Mucosa of rectum (tissue), 2 donors: ENCODE measurements around the gene INPP5B.
A peak's percentile ranks its signal among the peaks of the same experiment; 100 is the strongest.
"Not testable (repeated sequence)": the region's sequence is repeated elsewhere in the genome, so short reads cannot be mapped to it uniquely, and the experiment has no call there.

Experiments
- H3K27ac ChIP-seq, 2 donors: one replicate each; pipeline ENCODE4 v1.7.0; 2013; ENCODE audit warnings: inconsistent platforms in 2 of 2, low read depth in 2 of 2, low read length in 2 of 2
- H3K27me3 ChIP-seq, 2 donors: one replicate each; pipeline ENCODE4 v1.7.0; 2013; ENCODE audit warnings: low read length in 2 of 2; ENCODE audit not compliant: control insufficient read depth in 2 of 2, insufficient read depth in 2 of 2
- H3K36me3 ChIP-seq, 2 donors: one replicate each; pipeline ENCODE4 v1.7.0; 2013; ENCODE audit warnings: low read length in 2 of 2; ENCODE audit not compliant: control insufficient read depth in 2 of 2, insufficient read depth in 2 of 2
- H3K4me1 ChIP-seq, 2 donors: one replicate each; pipeline ENCODE4 v1.7.0; 2013; ENCODE audit warnings: low read length in 2 of 2, mild to moderate bottlenecking in 1 of 2; ENCODE audit not compliant: control insufficient read depth in 2 of 2, insufficient read depth in 2 of 2
- H3K4me3 ChIP-seq, 2 donors: one replicate each; pipeline ENCODE4 v1.7.0; 2013; ENCODE audit warnings: low read length in 2 of 2
- H3K9ac ChIP-seq, 2 donors: one replicate each; pipeline ENCODE4 v1.7.0; 2013; ENCODE audit warnings: low read length in 2 of 2, low read depth in 1 of 2, mild to moderate bottlenecking in 1 of 2
- H3K9me3 ChIP-seq, 2 donors: one replicate each; pipeline ENCODE4 v1.7.0; 2013; ENCODE audit warnings: low read length in 2 of 2; ENCODE audit not compliant: control insufficient read depth in 2 of 2
- donor health status: healthy.
- donor health status: Normal muscosa, but diverticular disease.

INPP5B gene

GRCh38 chr1:37915476-37916093 is 31.3 kb downstream of the INPP5B start:
- H3K36me3 ChIP-seq, result peaks cover 4% of the 10 kb centered on the region in 2 donors
- peaks cover 0 to 1% of the 10 kb centered on the region in 2 donors for H3K9me3 ChIP-seq
- no peak overlapping the region for H3K27ac ChIP-seq
- no peak overlapping the region for H3K9ac ChIP-seq
- no peaks in the 10 kb centered on the region for H3K27me3 ChIP-seq
- H3K4me1 ChIP-seq, result peaks cover 0 to 5% of the 10 kb centered on the region in 2 donors
- no peak overlapping the region for H3K4me3 ChIP-seq

DNA sequence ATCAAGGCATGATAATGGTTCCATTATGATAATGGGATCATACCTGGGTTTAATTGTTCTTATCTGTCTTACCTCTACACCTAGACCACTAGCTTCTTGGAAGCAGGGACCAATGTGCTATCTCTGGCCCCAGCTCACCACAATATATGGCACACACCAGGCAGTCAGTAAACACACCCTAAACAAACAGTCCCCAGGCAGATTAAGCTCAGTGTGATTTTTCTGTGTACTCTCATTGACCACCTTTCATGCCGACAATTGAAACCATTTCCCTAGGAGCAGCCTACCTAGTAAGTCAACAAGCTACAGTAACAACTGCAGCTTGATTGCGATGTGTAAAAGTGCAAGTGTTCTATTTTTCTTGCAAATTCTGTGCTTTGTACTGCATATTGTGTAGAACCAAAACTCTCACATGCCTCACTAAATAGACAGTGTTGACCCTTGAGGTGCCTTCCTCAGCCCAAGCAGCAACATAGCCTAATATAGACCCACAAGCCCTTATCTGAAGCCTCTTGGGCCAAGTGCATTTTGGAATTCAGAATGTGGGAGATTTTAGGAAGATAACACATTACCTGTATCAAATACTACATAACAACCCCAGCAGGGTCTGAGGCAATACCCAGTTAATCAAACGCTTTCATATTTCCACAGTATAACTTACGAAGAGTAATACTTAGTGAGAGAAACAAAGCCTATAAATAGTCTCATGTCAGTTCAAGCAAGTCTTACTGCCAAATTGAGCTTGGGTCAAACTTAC is 32.0 kb downstream of the INPP5B start:
- Histone ChIP-seq H3K9ac (no peak overlapping the region), H3K9me3 (peaks cover 0 to 1% of the 10 kb centered on the region in 2 donors), H3K36me3 (peaks cover 4 to 6% of the 10 kb centered on the region in 2 donors), H3K27ac (no peak overlapping the region), H3K4me1 (peaks cover 0 to 5% of the 10 kb centered on the region in 2 donors), H3K4me3 (peak overlapping the region in 1 of 2 donors; percentile 16), H3K27me3 (no peaks in the 10 kb centered on the region)

GRCh38 chr1:37911478-37911877 is 35.4 kb downstream of the INPP5B start:
- not testable (repeated sequence) for H3K27ac ChIP-seq, H3K9me3 ChIP-seq, H3K4me1 ChIP-seq, H3K27me3 ChIP-seq, H3K4me3 ChIP-seq, H3K36me3 ChIP-seq, H3K9ac ChIP-seq

GRCh38 chr1:37910886-37911285 is 36.0 kb downstream of the INPP5B start:
- H3K9ac ChIP-seq, H3K9me3 ChIP-seq, H3K4me3 ChIP-seq, H3K27me3 ChIP-seq, H3K4me1 ChIP-seq, H3K27ac ChIP-seq, H3K36me3 ChIP-seq: not testable (repeated sequence)

GRCh38 chr1:37908531-37908930 is 38.3 kb downstream of the INPP5B start:
- H3K36me3 ChIP-seq, H3K9me3 ChIP-seq, H3K4me1 ChIP-seq, H3K9ac ChIP-seq, H3K27ac ChIP-seq, H3K4me3 ChIP-seq, H3K27me3 ChIP-seq: not testable (repeated sequence)

GRCh38 chr1:37907416-37908125 is 39.3 kb downstream of the INPP5B start:
- not testable (repeated sequence) for H3K4me1 ChIP-seq, H3K36me3 ChIP-seq, H3K4me3 ChIP-seq, H3K27me3 ChIP-seq, H3K9me3 ChIP-seq, H3K27ac ChIP-seq, H3K9ac ChIP-seq

GRCh38 chr1:37906591-37906990 is 40.3 kb downstream of the INPP5B start:
- H3K9me3 ChIP-seq, H3K4me3 ChIP-seq, H3K27ac ChIP-seq, H3K36me3 ChIP-seq, H3K9ac ChIP-seq, H3K4me1 ChIP-seq, H3K27me3 ChIP-seq: not testable (repeated sequence)

DNA sequence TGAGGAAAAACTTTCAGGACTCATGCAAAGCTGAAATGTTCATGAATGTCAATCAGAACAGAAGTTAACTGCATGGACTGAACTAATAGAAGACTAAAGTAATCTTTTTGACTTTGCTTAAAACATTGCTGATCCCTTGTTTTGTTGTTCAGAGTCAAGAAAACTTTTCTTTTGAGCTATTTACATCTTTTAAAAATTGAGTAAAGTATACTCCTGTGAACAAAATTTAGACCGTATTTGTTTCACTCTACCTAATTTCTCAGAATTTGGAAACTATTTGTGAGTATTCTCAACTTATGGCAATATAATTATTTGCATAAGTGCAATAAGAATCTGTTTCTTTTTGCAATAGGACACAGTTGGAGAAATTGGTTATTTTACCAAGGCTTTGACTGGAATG is 41.1 kb downstream of the INPP5B start:
- Histone ChIP-seq H3K4me3 (no peak overlapping the region), H3K27me3 (no peaks in the 10 kb centered on the region), H3K9me3 (no peaks in the 10 kb centered on the region), H3K27ac (no peak overlapping the region), H3K36me3 (peaks cover 0 to 4% of the 10 kb centered on the region in 2 donors), H3K4me1 (no peaks in the 10 kb centered on the region), H3K9ac (no peak overlapping the region)

DNA sequence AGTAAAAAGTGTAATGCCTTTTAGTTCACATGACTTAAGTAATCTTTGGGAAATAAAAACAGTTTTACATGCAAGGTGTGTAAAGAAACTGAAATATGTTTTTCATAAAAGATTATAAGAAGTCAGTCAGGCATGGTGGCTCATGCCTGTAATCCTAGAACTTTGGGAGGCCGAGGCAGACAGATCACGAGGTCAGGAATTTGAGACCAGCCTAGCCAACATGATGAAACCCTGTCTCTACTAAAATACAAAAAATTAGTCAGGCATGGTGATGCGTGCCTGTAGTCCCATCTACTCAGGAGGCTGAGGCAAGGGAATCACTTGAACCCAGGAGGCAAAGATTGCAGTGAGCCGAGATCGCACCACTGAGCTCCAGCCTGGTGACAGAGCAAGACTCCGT is 42.9 kb downstream of the INPP5B start:
- H3K9me3 ChIP-seq, H3K4me1 ChIP-seq, H3K27ac ChIP-seq, H3K36me3 ChIP-seq, H3K9ac ChIP-seq, H3K27me3 ChIP-seq, H3K4me3 ChIP-seq: not testable (repeated sequence)

DNA sequence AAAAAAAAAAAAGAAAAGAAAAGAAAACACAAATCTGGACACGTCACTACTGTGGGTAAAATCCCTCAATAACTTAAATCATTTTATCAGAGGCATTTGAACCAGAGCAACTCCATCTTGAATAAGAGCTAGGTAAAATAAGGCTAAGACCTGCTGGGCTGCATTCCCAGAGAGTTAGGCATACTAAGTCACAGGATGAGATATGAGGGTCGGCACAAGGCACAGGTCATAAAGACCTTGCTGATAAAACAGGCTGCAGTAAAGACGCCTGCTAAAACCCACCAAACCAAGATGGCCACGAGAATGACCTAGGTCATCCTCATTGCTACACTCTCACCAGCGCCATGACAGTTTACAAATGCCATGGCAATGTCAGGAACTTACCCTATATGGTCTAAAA is 43.9 kb downstream of the INPP5B start:
- Histone ChIP-seq H3K9me3 (no peaks in the 10 kb centered on the region), H3K27me3 (no peaks in the 10 kb centered on the region), H3K36me3 (no peaks in the 10 kb centered on the region), H3K4me1 (no peaks in the 10 kb centered on the region), H3K27ac (no peak overlapping the region), H3K4me3 (no peak overlapping the region), H3K9ac (no peak overlapping the region)
